ENCODE results near the gene DPEP2. TPM values are rescaled to one million over a fixed set of nuclear protein-coding genes. Genes with fewer than 3 reads are reported as not detected.

Gene DPEP2
- total and polyA plus RNA-seq, 10 of the 15 experiments (the other 5 are each of a cell fraction or from before 2014, with no cell fraction given) = 0.04 to 4.0 (median 2.1) TPM

GRCh38 chr16:67968400-67969253 lies 30.7 kb downstream of the DPEP2 start, which contains the start of gene SLC12A4 (continued):
- peak; percentile 46 for TF ChIP-seq MYC (IDR thresholded peaks at IDR 0.05; ENCODE audit: insufficient read depth, insufficient read length, insufficient replicate concordance, low read length, severe bottlenecking)
- TF ChIP-seq, protein P1, sequence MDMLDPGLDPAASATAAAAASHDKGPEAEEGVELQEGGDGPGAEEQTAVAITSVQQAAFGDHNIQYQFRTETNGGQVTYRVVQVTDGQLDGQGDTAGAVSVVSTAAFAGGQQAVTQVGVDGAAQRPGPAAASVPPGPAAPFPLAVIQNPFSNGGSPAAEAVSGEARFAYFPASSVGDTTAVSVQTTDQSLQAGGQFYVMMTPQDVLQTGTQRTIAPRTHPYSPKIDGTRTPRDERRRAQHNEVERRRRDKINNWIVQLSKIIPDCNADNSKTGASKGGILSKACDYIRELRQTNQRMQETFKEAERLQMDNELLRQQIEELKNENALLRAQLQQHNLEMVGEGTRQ (IDR thresholded peaks at IDR 0.05; ENCODE audit: borderline replicate concordance, low read depth, low read length) = no peak
- no peak for TF ChIP-seq BMI1 (IDR thresholded peaks at IDR 0.05; ENCODE audit: borderline replicate concordance)
- TF ChIP-seq ZSCAN29 (IDR thresholded peaks at IDR 0.05) = no peak
- TF ChIP-seq ETV6 (conservative IDR thresholded peaks at IDR 0.05 in 1 of 2, IDR thresholded peaks at IDR 0.05 in 1 of 2; ENCODE audit: borderline replicate concordance in 1 of 2, low read depth in 1 of 2) = no peak
- TF ChIP-seq NBN (IDR thresholded peaks at IDR 0.05) = peak; percentile 88
- TF ChIP-seq, protein P2, sequence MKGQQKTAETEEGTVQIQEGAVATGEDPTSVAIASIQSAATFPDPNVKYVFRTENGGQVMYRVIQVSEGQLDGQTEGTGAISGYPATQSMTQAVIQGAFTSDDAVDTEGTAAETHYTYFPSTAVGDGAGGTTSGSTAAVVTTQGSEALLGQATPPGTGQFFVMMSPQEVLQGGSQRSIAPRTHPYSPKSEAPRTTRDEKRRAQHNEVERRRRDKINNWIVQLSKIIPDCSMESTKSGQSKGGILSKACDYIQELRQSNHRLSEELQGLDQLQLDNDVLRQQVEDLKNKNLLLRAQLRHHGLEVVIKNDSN (IDR thresholded peaks at IDR 0.05; ENCODE audit: borderline replicate concordance, extremely low read length, insufficient read depth, low read depth, low read length) = no peak
- peak; percentile 95; the same call in 1 of the 2 replicates for TF ChIP-seq RB1 (IDR thresholded peaks at IDR 0.05; ENCODE audit: borderline replicate concordance)
- TF ChIP-seq RAD51 (IDR thresholded peaks at IDR 0.05) = no peak
- TF ChIP-seq PAX8 (IDR thresholded peaks at IDR 0.05) = no peak
- no peak for TF ChIP-seq PRDM15 (CRISPR knock-in tag; IDR thresholded peaks at IDR 0.05)
- TF ChIP-seq HDAC2 (IDR thresholded peaks at IDR 0.05) = no peak
- no peak for TF ChIP-seq CHD2 (IDR thresholded peaks at IDR 0.05; ENCODE audit: borderline replicate concordance, low read depth, low read length)
- TF ChIP-seq SP1 (IDR thresholded peaks at IDR 0.05; ENCODE audit: low read depth, low read length) = peak; percentile 49
- no peak for TF ChIP-seq ESRRA (IDR thresholded peaks at IDR 0.05; ENCODE audit: low read length)
- TF ChIP-seq, protein P3, sequence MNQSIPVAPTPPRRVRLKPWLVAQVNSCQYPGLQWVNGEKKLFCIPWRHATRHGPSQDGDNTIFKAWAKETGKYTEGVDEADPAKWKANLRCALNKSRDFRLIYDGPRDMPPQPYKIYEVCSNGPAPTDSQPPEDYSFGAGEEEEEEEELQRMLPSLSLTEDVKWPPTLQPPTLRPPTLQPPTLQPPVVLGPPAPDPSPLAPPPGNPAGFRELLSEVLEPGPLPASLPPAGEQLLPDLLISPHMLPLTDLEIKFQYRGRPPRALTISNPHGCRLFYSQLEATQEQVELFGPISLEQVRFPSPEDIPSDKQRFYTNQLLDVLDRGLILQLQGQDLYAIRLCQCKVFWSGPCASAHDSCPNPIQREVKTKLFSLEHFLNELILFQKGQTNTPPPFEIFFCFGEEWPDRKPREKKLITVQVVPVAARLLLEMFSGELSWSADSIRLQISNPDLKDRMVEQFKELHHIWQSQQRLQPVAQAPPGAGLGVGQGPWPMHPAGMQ (IDR thresholded peaks at IDR 0.05; ENCODE audit: borderline replicate concordance) = no peak
- TF ChIP-seq PKNOX1 (IDR thresholded peaks at IDR 0.05) = no peak
- no peak for TF ChIP-seq ZZZ3 (IDR thresholded peaks at IDR 0.05; ENCODE audit: control insufficient read depth, insufficient read length, low read depth)
- TF ChIP-seq TARDBP (IDR thresholded peaks at IDR 0.05; ENCODE audit: borderline replicate concordance) = no peak
- no peak for TF ChIP-seq SMAD5 (IDR thresholded peaks at IDR 0.05; ENCODE audit: low read depth)
- TF ChIP-seq RELA (IDR thresholded peaks at IDR 0.05; ENCODE audit: borderline replicate concordance, partially characterized antibody) = no peak
- TF ChIP-seq SIN3A (IDR thresholded peaks at IDR 0.05; ENCODE audit: low read depth, low read length) = peak; percentile 47; the same call in 1 of the 2 replicates

Measured in GM12878 (cell line).